CMK (cell line): Measurements from ENCODE around the gene DDX41.

Experiments used
- DNase-seq: peaks from one replicate; pipeline ENCODE4 v3.0.0-alpha.2; 2010; ENCODE audit warnings: low read depth

The DDX41 gene

DNA sequence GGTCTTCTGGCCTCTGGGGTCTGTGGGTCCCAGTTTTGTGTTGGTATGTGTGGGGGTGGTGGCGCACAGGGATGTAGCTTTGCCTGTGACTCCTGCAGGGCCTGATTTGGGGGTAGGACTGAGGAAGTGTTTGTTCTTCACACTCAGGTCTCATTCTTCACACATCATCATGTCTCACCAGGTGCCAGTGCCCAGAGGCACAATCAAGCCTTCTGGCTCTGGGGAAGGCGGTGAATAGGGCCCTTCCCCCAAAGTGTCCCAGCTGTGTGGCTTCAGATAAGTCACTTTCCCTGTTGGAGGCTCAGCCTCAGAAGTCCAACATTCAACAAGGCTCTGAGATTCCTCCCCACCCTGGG is 48.5 kb downstream of the DDX41 start:
- no peak for DNase-seq

DNA sequence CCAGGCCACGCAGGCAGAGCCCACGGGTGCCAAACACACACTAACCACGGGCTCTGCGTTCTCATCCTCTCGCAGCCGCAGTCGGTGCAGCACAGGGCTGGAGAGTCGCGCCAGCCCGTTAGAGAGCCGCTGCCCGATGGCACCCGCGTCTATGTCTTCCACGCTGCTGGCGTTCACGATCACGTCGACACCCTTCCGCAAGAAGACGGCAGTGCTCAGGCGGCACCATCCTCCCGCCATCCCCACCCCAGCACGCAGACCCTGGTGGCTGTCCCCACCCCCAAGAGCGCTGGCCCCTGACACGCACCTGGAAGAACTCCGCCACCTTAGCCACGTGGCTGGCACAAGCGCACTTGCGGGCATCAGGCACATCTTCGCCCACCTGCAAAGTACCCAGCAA is 49.3 kb downstream of the DDX41 start:
- no peak for DNase-seq

DNA sequence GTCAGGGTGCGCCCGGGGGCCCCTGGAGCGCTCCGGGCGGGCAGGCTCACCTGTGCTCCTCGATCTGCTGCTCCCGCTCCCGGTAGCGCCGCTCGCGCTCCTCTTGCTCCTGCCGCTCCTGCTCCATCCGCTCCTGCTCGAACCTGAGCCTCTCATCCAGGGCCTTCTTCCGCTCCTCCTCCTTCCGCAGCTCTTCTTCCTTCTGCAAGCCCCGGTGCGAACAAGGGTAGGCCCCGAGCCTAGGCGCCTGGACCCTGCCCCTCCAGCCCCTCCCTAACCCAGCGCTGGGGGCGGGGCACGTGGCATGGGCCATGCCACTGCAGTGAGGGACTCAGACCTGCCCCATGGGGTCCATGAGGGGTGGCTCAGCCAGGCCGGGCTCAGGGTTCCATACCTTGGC is 49.9 kb downstream of the DDX41 start:
- DNase-seq = no peak

DNA sequence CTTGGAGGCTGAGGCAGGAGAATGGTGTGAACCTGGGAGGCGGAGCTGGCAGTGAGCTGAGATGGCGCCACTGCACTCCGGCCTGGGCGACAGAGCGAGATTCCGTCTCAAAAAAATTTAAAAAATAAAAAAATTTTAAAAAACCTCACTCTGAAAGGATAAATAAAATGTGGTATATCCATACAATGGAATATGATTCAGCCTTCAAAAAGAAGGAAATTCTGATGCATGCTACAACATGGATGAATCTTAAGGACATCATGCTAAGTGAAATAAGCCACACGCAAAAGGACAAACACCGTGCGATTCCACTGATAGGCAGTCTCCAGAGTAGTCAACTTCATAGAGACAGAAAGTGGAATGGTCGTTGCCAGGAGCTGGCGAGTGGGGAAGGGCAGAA is 51.7 kb downstream of the DDX41 start:
- no peak for DNase-seq

DNA sequence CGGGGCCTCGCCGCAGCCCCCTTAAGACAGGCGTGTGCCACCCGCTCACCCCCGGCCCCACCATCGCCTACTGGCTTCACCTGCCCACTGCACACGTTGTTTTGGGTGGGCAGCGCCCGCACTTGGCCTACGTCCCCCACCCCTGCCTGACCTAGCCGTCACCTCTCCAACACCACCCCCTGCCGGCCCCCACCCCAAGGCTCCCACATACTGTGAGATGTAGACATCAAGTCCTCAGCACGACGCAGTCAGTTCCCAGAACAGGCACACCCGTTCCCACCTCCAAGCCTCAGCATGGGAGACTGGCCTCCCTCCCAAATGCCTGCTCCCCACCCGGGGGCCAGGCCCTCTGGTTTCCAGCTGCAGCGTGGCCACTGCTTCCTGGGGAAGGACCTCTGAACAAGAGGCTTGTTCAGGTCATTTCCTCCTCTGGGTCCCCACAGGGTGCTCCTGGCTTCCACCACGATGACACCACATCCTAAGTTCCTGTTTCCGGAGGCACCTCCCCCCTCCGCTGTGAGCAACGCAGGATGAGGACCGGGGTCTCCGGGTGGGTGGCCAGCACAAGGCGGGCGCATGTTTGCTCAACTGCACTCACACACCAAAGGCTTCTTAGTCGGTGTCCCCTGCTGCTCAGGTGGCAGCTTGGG is 54.6 kb downstream of the DDX41 start:
- peak; percentile 68 for DNase-seq
